Panc1 (cell line): ENCODE measurements around the gene MINDY4B. TPM values are rescaled to one million over a fixed set of nuclear protein-coding genes. Genes with fewer than 3 reads are reported as not detected.

Source experiments
- ATAC-seq: fragments of 200-7000 bp; cut with Tn5 transposase; 2 replicates; pipeline ENCODE4 v1.9.1; 2020; ENCODE audit warnings: mild to moderate bottlenecking, moderate library complexity
- Bru-seq: library from RNA; stranded (reverse); fragments of 400-500 nt; gene quantifications from one replicate; lab custom pipeline; 2021; lab: Mats Ljungman, UMichigan
- BruChase-seq, 2 experiments: library from RNA; stranded (reverse); fragments of 400-500 nt; gene quantifications; one replicate each; lab custom pipeline; 2021; lab: Mats Ljungman, UMichigan
- BruUV-seq: library from RNA; stranded (reverse); fragments of 400-500 nt; replicated peaks from 2 replicates; lab custom pipeline; 2021; lab: Mats Ljungman, UMichigan
- CTCF ChIA-PET: fragments of 300-600 bp; sonication (Branson Sonifier 250); formaldehyde crosslinking; loops from one replicate; lab custom pipeline; 2022; ENCODE audit warnings: antibody characterized with exemption; lab: Charles Lee
- POLR2A ChIA-PET: fragments of 300-600 bp; sonication (Branson Sonifier 250); formaldehyde crosslinking; loops from one replicate; lab custom pipeline; 2022; ENCODE audit warnings: antibody characterized with exemption; lab: Charles Lee
- DNase-seq: peaks from one replicate; pipeline ENCODE4 v3.0.0-alpha.2; 2010; ENCODE audit warnings: low read depth, low spot score
- H3K27ac ChIP-seq: 2 replicates; pipeline ENCODE4 v1.5.1; 2011; ENCODE audit warnings: mild to moderate bottlenecking, low read length, inconsistent platforms
- H3K27me3 ChIP-seq: fragments of 200-500 bp; sonication (Bioruptor generic); 2 replicates; pipeline ENCODE4 v1.6.0; 2014; ENCODE audit warnings: low read length, inconsistent platforms; ENCODE audit not compliant: control insufficient read depth, insufficient read depth
- H3K36me3 ChIP-seq: fragments of 200-500 bp; sonication (Bioruptor generic); 2 replicates; pipeline ENCODE4 v1.5.1; 2014; ENCODE audit warnings: inconsistent platforms, mild to moderate bottlenecking, low read length, moderate library complexity; ENCODE audit not compliant: control insufficient read depth, insufficient read depth
- H3K4me1 ChIP-seq: 2 replicates; pipeline ENCODE4 v1.5.1; 2011; ENCODE audit warnings: inconsistent platforms, mild to moderate bottlenecking, low read length, moderate library complexity; ENCODE audit not compliant: control insufficient read depth, insufficient read depth
- H3K4me3 ChIP-seq, 2 experiments: 2 replicates each; pipeline ENCODE4 v1.5.1; 2011 to 2012; ENCODE audit warnings: low read depth in 2 of 2, low read length in 2 of 2, mild to moderate bottlenecking in 2 of 2, inconsistent platforms in 1 of 2, moderate library complexity in 1 of 2
- H3K9me3 ChIP-seq: fragments of 200-500 bp; sonication (Bioruptor generic); 2 replicates; pipeline ENCODE4 v1.5.1; 2014; ENCODE audit warnings: low read depth, mild to moderate bottlenecking, inconsistent platforms, low read length, moderate library complexity; ENCODE audit not compliant: control insufficient read depth, insufficient read depth
- POLR2AphosphoS5 ChIP-seq: IDR thresholded peaks from 2 replicates; pipeline ENCODE4 v1.6.1; 2012; ENCODE audit warnings: mild to moderate bottlenecking, low read depth, low read length, moderate library complexity
- SIN3A ChIP-seq: IDR thresholded peaks from 2 replicates; pipeline ENCODE4 v1.6.1; 2012; ENCODE audit warnings: low read depth, mild to moderate bottlenecking, low read length, moderate library complexity, borderline replicate concordance; ENCODE audit not compliant: insufficient read depth
- TCF7L2 ChIP-seq: IDR thresholded peaks from 2 replicates; pipeline ENCODE4 v1.6.1; 2011; ENCODE audit warnings: mild to moderate bottlenecking, low read depth, low read length, inconsistent platforms
- in situ Hi-C: cut with HindIII; loops from 2 replicates; pipeline ENCODE4 v1.10.0; 2016; ENCODE audit warnings: low sequenced_read_pairs, low pct_unique_long_range_greater_than_20kb
- intact Hi-C: fragments of 100-400 bp; cut with micrococcal nuclease; formaldehyde crosslinking; loops from one replicate; pipeline ENCODE4 v1.10.0; 2022; ENCODE audit not compliant: unreplicated experiment
- long read RNA-seq: library from polyadenylated mRNA; unstranded; transcript quantifications from one replicate; pipeline ENCODE4 v2.0.0, GENCODE V29; 2021; ENCODE audit not compliant: unreplicated experiment
- polyA plus RNA-seq: library from polyadenylated mRNA; unstranded; fragments of >200 nt; gene quantifications from one replicate; pipeline ENCODE4 v1.2.1, GENCODE V29; 2012; ENCODE audit warnings: missing spikeins; ENCODE audit not compliant: insufficient read length
- total RNA-seq: library from RNA; stranded (reverse); gene quantifications from one replicate; pipeline ENCODE4 v1.2.1, GENCODE V29; 2021; ENCODE audit not compliant: unreplicated experiment
- TF ChIP-seq, protein P1 (sequence below), 2 experiments: IDR thresholded peaks; 2 replicates each; pipeline ENCODE4 v1.6.1; 2011 to 2012; ENCODE audit warnings: low read depth in 2 of 2, control low read depth in 1 of 2, low read length in 1 of 2, mild to moderate bottlenecking in 1 of 2, moderate library complexity in 1 of 2; ENCODE audit not compliant: insufficient read depth in 1 of 2
- TF ChIP-seq, protein P2 (sequence below): fragments of 450-650 bp; IDR thresholded peaks from 2 replicates; pipeline ENCODE4 v1.5.1; 2017; ENCODE audit warnings: mild to moderate bottlenecking

MINDY4B gene
- total RNA-seq: not detected
- not detected for polyA plus RNA-seq
- not detected for Bru-seq, nascent RNA
- BruChase-seq, experiment 1, labeled RNA remaining after a 2-hour chase: not detected
- not detected for BruChase-seq, experiment 2, labeled RNA remaining after a 6-hour chase
- long read RNA-seq: 0 reads

- Histone ChIP-seq H3K27ac (no peak within 1 kb of the TSS), H3K4me3 (no peak within 1 kb of the TSS), H3K4me1 (no peaks in the 10 kb centered on the region), H3K27me3 (peaks cover 60% of the 10 kb centered on the region), H3K36me3 (0 out of 2 replicates have a peak, but pooled peaks cover 2% of the 10 kb centered on the region), H3K9me3 (no peaks in the 10 kb centered on the region)
- TF ChIP-seq, protein P1, sequence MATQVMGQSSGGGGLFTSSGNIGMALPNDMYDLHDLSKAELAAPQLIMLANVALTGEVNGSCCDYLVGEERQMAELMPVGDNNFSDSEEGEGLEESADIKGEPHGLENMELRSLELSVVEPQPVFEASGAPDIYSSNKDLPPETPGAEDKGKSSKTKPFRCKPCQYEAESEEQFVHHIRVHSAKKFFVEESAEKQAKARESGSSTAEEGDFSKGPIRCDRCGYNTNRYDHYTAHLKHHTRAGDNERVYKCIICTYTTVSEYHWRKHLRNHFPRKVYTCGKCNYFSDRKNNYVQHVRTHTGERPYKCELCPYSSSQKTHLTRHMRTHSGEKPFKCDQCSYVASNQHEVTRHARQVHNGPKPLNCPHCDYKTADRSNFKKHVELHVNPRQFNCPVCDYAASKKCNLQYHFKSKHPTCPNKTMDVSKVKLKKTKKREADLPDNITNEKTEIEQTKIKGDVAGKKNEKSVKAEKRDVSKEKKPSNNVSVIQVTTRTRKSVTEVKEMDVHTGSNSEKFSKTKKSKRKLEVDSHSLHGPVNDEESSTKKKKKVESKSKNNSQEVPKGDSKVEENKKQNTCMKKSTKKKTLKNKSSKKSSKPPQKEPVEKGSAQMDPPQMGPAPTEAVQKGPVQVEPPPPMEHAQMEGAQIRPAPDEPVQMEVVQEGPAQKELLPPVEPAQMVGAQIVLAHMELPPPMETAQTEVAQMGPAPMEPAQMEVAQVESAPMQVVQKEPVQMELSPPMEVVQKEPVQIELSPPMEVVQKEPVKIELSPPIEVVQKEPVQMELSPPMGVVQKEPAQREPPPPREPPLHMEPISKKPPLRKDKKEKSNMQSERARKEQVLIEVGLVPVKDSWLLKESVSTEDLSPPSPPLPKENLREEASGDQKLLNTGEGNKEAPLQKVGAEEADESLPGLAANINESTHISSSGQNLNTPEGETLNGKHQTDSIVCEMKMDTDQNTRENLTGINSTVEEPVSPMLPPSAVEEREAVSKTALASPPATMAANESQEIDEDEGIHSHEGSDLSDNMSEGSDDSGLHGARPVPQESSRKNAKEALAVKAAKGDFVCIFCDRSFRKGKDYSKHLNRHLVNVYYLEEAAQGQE (IDR thresholded peaks at IDR 0.05; ENCODE audit: insufficient read depth in 1 of 2, low read depth in 2 of 2, low read length in 1 of 2): no peak
- TF ChIP-seq SIN3A (no peak), TCF7L2 (no peak), POLR2AphosphoS5 (no peak)
- TF ChIP-seq, protein P2, sequence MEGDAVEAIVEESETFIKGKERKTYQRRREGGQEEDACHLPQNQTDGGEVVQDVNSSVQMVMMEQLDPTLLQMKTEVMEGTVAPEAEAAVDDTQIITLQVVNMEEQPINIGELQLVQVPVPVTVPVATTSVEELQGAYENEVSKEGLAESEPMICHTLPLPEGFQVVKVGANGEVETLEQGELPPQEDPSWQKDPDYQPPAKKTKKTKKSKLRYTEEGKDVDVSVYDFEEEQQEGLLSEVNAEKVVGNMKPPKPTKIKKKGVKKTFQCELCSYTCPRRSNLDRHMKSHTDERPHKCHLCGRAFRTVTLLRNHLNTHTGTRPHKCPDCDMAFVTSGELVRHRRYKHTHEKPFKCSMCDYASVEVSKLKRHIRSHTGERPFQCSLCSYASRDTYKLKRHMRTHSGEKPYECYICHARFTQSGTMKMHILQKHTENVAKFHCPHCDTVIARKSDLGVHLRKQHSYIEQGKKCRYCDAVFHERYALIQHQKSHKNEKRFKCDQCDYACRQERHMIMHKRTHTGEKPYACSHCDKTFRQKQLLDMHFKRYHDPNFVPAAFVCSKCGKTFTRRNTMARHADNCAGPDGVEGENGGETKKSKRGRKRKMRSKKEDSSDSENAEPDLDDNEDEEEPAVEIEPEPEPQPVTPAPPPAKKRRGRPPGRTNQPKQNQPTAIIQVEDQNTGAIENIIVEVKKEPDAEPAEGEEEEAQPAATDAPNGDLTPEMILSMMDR: no peak
- POLR2A ChIA-PET: no interaction called here
- ATAC-seq: no peak
- intact Hi-C loops (no loop called here), in situ Hi-C loops (no loop called here)
- BruUV-seq: no TSS peak
- CTCF ChIA-PET: no interaction called here
- DNase-seq: no peak
Observed at GRCh38 chr3:150905339-150905738, at the start of gene MINDY4B. MINDY4B (minus strand) TSS chr3:150905439; CDS start chr3:150905439, 0 bp downstream.

DNA sequence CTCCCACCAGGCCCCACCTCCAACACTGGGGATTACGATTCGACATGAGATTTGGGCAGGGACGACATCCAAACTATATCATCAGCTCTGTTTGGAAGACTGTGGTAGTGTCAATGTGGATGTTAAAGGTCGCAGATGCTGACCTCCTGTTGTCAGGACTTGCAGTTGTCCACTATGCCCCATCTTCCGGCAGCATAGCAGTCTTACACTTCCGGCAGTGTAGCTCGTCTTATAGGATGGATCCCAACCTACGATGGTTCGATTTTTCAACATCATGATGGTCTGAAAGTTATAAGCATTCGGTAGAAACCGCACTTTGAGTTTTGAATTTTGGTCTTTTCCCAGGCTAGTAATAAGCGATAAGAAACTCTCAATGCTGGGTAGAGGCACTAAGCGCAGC lies 46.7 kb upstream of the MINDY4B start:
- Histone ChIP-seq H3K27me3 (peaks cover 26% of the 10 kb centered on the region), H3K4me1 (no peaks in the 10 kb centered on the region), H3K9me3 (no peaks in the 10 kb centered on the region), H3K4me3 (no peak overlapping the region), H3K36me3 (no peaks in the 10 kb centered on the region), H3K27ac (no peak overlapping the region)
- POLR2A ChIA-PET: no interaction called here
- TF ChIP-seq SIN3A (no peak), TCF7L2 (no peak), POLR2AphosphoS5 (no peak)
- TF ChIP-seq, protein P1 (IDR thresholded peaks at IDR 0.05; ENCODE audit: insufficient read depth in 1 of 2, low read depth in 2 of 2, low read length in 1 of 2): no peak
- TF ChIP-seq, protein P2: no peak
- CTCF ChIA-PET: no interaction called here
- intact Hi-C loops (no loop called here), in situ Hi-C loops (no loop called here)
- ATAC-seq (no peak), DNase-seq (no peak)
- no TSS peak for BruUV-seq
